GM19455 (cell line): ENCODE data around the gene TCF25.
"Not testable (repeated sequence)": the region's sequence is repeated elsewhere in the genome, so short reads cannot be mapped to it uniquely, and the experiment has no call there.

ENCODE experiments used
- ATAC-seq: cut with Tn5 transposase; IDR thresholded peaks from one replicate; pipeline ENCODE4 v1.9.1; 2021; ENCODE audit not compliant: unreplicated experiment

The TCF25 gene

GRCh38 chr16:89902980-89903379 is 29.6 kb downstream of the TCF25 start:
- no peak for ATAC-seq

- ATAC-seq, result no peak
Measured at GRCh38 chr16:89903908-89904515, 30.6 kb downstream of the TCF25 start.

GRCh38 chr16:89904606-89905510 is 31.5 kb downstream of the TCF25 start:
- ATAC-seq, result no peak

DNA sequence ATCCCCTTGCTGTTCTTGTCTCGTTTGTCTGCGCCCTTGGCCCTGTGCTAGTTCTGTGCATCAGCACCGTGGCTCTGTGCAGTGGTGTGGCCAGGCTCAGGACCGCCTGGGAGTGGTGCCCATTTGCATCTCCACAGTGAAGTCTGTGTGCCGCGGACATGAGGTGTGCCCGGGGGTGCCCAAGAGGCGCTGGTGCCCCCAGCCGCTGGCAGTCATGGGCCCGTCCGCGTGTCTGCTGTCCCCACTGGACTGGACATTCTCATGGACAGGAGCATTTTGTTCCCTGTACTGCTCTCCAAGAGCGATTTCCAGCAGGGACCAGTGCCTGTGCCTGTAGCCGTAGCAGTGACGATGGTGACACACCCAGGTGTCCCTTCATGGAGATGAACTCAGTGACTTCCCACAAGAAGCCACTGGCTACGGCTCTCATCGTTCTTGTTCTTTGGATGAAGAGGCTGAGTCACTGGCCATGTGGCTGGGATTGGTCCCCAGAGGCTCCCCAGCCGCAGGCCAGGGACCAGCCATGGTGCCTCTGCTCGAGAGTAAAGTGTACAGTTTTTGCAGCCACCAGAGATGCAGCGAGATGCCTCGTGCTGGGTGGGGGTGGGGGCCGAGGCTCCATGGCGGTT is 32.2 kb downstream of the TCF25 start:
- no peak for ATAC-seq

- ATAC-seq, result no peak
Measured at GRCh38 chr16:89906140-89907025, 33.0 kb downstream of the TCF25 start.

DNA sequence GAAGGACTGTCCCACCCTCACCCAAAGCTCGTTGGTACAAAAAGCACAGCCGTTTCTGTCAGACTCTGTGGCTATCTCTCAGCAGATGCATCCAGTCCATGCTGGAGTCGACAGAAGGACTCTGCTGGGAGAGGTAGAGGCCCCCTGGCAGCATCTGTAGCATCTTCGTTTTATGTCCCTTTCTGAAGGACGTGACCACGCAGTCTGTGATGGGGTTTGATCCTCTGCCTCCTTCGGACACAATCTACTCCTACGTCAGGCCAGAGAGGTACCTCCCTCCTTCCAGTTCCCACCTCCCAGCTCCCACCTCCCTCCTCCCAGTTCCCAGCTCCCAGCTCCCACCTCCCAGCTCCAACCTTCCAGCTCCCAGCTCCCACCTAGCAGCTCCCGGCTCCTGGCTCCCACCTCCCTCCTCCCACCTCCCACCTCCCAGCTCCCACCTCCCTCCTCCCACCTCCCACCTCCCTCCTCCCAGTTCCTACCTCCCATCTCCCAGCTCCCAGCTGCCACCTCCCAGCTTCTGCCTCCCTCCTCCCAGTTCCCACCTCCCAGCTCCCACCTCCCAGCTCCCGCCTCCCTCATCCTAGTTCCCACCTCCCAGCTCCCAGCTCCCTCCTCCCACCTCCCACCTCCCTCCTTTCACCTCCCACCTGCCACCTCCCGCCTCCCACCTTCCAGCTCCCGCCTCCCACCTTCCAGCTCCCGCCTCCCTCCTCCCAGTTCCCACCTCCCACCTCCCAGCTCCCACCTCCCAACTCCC is 33.8 kb downstream of the TCF25 start:
- no peak for ATAC-seq

DNA sequence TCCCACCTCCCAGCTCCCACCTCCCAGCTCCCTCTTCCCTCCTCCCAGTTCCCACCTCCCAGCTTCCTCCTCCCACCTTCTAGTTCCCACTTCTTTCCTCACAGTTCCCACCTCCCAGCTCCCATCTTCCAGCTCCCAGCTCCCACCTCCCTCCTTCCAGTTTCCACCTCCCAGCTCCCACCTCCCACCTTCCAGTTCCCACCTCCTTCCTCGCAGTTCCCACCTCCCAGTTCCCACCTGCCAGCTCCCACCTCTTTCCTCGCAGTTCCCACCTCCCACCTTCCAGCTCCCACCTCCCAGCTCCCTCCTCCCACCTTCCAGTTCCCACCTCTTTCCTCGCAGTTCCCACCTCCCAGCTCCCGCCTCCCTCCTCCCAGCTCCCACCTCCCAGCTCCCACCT is 34.8 kb downstream of the TCF25 start:
- no peak for ATAC-seq

DNA sequence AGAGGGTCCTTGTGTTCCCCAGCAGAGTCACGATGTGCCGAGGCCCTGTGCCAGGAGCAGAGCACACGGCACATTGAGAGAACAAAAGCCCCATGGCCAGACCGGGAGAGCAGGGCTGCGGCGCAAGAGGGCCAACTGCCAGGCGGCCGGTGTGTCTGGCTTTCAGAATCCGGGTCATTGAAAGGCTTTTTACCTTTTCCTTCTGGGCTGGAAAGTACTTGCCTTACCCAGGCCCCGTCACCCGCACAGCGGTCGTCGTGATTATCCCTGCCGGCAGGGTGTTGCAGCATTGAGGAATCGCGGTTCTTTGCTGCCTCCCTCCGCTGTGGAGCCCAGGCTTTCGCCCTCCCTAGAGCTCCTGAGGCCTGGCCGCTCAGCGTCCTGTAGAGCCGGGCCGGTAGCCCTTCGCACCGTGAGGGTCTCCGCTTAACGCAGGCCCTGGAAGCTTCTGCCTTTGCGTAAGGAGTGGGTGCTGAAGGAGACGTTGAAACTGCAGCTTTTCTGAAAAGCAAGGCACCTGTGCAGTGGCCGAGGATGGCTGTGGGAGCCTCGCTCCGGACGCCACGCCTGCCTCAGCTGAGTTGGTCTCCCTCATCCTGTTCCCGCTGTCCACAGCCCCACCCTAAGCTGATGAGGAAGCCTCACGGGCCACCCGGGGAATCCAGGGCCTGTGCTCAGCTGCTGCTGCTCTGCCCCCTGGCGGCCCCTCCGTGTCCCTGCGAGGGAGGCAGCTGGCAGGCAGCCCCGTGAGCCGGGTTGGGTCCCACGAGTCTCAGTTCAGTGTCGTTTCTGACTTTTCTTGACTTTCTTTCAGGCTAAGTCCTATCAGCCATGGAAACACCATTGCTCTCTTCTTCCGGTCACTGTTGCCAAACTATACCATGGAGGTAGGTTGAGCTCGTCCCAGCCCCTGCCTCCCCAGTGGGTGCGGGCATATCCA is 36.7 kb downstream of the TCF25 start:
- no peak for ATAC-seq

- no peak for ATAC-seq
Measured at GRCh38 chr16:89910717-89911354, 37.4 kb downstream of the TCF25 start.

DNA sequence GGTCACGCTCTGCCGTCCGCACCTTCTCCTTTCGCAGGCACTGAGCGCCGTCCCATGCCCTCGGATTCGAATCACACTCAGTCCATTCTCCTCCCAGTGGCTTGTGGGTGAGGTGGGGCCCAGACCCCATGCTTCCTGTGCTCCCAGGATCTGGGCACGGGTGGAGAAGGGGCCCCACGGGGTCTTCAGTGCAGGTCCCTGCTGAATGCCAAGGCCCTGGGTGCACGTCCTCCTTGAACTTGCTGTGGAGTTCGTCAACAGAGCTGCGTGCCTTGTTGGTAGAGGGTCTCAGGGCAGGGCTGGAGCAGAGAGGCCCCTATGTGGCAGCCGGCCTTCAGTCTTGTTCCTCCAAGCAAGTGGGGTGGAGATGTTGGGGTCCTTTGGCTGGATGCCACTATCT is 38.0 kb downstream of the TCF25 start:
- ATAC-seq, result no peak

DNA sequence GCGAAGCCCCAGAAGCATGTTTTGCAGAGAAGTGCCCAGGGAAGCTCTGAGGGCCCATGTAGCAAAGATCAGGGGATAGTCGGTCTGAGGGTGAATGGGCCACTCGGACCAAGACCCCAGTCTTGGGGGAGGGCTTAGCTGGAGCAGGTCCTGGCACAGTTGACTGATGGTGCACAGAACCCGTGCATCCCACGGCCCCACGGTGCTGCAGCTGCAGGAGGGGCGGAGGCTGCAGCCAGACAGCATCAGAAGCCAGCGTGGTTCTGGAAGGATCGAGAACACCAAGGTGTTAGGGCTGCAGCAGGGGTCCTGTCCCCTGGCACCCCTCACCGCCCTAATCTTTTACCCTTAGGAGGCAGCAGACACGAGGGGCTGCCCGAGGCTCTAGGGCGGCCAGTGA is 38.8 kb downstream of the TCF25 start:
- no peak for ATAC-seq

DNA sequence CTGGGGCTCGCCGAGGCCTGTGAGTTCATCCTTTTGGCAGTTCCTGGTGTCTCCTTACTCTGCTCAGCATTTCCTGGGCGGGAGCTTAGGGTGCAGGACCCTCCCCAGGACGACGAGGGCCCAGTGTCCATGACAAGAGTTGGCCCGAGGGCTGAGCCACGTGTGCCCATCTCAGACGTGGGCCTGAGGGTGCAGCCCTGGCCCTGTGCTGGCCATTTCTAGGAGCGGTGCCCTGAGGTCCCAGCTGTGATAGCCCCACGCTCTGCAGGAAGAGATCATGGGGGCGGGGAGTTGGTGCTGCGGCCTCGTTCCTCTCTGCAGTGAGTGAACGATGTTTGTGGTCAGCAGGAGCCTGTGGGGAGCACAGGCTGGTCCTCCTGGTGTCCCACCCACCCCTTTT is 39.2 kb downstream of the TCF25 start:
- ATAC-seq, result no peak

DNA sequence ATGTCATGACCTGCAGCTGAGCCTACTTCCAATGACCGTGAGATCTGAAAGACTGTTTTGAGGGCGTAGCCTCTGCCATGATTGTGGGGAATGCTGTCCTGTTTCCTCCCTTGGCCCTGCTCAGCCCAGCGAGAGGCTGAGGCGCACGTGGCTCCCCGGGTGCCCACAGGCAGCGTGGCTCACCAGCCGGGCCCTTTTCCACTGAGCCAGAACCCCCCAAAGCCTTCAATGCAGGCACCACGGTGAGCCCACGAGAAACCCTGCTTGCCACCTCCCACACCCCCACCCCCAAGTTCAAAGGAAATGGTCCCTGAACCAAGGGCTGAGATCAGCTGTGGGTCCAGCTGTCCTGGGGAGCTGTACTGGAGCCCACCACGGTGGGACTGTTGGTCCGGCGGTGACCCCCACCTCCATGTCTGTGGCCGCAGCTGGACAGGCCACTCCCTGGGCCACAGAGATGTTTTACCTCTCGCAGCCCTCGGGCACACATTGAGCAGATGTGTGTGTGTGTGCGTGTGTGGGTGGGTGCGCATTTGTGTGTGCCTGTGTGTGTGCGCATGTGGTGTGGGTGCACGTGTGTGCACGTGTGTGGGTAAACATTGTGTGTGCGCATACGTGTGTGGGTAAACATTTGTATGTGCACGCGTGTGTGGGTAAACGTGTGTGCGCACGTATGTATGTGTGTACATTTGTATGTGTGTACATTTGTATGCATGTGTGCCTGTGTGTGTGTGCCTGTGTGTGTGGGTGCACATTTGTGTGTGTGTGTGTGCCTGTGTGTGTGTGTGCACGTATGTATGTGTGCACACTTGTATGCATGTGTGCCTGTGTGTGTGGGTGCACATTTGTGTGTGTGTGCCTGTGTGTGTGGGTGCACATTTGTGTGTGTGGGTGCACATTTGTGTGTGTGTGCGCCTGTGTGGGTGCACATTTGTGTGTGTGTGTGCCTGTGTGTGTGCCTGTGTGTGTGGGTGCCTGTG is 40.3 kb downstream of the TCF25 start:
- no peak for ATAC-seq

- ATAC-seq, result not testable (repeated sequence)
Measured at GRCh38 chr16:89914642-89915285, 41.4 kb downstream of the TCF25 start.

GRCh38 chr16:89915303-89916232 is 42.2 kb downstream of the TCF25 start:
- ATAC-seq, result no peak
